GM12801 (cell line): Measurements from ENCODE around the gene MAPK11.

Source experiments
- TF ChIP-seq, protein P1 (sequence below): IDR thresholded peaks from one replicate; pipeline ENCODE4 v1.5.1; 2011; ENCODE audit warnings: control low read depth; ENCODE audit not compliant: insufficient read length; ENCODE audit errors: extremely low read depth

MAPK11 gene

GRCh38 chr22:50282361-50283155, 12.4 kb upstream of the MAPK11 start:
- TF ChIP-seq, protein P1, sequence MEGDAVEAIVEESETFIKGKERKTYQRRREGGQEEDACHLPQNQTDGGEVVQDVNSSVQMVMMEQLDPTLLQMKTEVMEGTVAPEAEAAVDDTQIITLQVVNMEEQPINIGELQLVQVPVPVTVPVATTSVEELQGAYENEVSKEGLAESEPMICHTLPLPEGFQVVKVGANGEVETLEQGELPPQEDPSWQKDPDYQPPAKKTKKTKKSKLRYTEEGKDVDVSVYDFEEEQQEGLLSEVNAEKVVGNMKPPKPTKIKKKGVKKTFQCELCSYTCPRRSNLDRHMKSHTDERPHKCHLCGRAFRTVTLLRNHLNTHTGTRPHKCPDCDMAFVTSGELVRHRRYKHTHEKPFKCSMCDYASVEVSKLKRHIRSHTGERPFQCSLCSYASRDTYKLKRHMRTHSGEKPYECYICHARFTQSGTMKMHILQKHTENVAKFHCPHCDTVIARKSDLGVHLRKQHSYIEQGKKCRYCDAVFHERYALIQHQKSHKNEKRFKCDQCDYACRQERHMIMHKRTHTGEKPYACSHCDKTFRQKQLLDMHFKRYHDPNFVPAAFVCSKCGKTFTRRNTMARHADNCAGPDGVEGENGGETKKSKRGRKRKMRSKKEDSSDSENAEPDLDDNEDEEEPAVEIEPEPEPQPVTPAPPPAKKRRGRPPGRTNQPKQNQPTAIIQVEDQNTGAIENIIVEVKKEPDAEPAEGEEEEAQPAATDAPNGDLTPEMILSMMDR: no peak

DNA sequence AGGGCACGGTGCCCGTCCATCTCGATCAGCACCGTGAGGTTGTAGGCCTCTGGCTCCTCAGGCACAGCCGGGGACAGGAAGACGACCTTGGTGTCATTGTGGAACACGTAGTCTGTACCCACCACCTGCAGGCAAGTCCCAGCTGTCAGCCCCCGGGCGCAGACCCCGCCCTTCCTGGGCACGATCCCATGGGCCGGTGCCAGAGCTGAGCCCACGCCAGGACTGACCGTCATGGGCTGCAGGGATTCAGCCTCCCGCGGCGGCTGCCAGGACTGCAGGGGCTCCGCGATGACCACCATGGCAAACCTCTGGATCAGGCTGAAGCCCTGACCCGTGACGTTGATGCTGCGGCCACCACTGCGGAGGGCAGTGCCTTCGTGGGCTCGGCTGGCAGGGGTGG, 11.8 kb upstream of the MAPK11 start:
- TF ChIP-seq, protein P1: no peak

GRCh38 chr22:50281384-50281760, 11.2 kb upstream of the MAPK11 start:
- TF ChIP-seq, protein P1: no peak

GRCh38 chr22:50280708-50281383, 10.7 kb upstream of the MAPK11 start:
- TF ChIP-seq, protein P1: no peak

DNA sequence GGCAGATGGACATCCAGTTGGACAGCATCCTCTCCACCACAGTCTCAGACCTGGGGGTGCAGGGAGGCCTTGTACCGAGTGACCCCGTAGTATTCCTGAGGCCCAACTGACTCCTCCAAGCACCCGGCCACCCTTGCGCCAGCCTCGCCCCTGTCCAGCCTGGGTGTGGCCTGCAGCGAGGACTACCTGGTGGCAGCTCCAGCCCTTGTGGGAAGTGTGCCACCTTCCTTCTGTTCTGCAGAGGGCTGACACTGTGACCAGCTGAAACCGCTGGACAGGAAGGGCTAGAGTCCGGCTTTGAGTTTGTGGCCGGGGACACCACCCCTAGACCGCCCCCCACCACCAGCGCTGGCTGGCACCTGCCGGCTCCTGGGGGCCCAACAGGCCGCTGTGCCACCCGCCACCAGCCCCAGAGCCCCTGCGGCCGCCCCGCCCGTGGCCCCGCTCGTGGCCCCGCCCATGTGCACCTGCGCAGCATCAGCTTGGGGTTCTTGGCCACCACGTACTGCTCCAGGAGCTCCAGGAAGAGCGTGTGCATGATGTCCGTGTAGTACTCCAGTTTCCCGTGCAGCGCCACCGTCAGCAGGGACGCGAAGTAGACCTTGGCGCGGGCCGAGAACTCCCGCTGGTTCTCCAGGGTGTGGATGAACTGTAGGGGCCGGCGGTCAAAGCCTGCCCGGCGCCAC, 10.0 kb upstream of the MAPK11 start:
- TF ChIP-seq, protein P1: no peak

- TF ChIP-seq, protein P1: no peak
Observed at GRCh38 chr22:50278956-50279619, 8.9 kb upstream of the MAPK11 start.

DNA sequence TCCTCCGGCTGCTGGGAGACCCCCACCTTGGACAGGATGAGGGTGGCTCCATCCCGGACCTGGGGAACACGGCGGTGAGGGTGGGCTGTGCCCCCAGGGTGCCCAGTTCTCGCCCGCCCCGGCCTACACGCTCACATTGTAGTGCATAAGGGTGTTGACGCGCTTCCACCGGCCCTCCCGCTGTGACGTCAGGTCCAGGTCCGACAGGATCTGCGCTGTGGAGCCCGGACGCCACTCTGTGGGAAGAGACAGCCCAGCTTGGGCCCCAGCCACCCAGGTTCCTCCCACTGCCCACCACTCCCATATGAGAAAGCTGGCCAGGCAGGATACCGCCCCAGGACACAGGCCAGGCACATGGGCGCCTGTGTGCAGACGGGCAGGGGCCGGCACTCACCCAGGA, 8.3 kb upstream of the MAPK11 start:
- TF ChIP-seq, protein P1: no peak
